IPS-NIHi11 (cell line): Measurements from ENCODE around the gene IKZF2.

Experiments
- DNase-seq: peaks from one replicate; pipeline ENCODE4 v3.0.0; 2012; ENCODE audit warnings: mixed read lengths, low spot score

The IKZF2 gene

GRCh38 chr2:212958133-212958532, 193.3 kb downstream of the IKZF2 start:
- DNase-seq, result no peak

GRCh38 chr2:212957624-212958023, 193.8 kb downstream of the IKZF2 start:
- DNase-seq, result no peak

- DNase-seq, result peak; percentile 10
These were observed 194.5 kb downstream of the IKZF2 start for GRCh38 chr2:212956665-212957607.

- DNase-seq, result peak; percentile 7
These were observed 198.1 kb downstream of the IKZF2 start for GRCh38 chr2:212953170-212953920.

GRCh38 chr2:212949786-212950185, 201.6 kb downstream of the IKZF2 start:
- DNase-seq, result no peak
